ENCODE results near the gene MMP24OS.

MMP24OS gene

GRCh38 chr20:35290186-35290886 lies 12.4 kb upstream of the MMP24OS start:
- no peak for DNase-seq

DNA sequence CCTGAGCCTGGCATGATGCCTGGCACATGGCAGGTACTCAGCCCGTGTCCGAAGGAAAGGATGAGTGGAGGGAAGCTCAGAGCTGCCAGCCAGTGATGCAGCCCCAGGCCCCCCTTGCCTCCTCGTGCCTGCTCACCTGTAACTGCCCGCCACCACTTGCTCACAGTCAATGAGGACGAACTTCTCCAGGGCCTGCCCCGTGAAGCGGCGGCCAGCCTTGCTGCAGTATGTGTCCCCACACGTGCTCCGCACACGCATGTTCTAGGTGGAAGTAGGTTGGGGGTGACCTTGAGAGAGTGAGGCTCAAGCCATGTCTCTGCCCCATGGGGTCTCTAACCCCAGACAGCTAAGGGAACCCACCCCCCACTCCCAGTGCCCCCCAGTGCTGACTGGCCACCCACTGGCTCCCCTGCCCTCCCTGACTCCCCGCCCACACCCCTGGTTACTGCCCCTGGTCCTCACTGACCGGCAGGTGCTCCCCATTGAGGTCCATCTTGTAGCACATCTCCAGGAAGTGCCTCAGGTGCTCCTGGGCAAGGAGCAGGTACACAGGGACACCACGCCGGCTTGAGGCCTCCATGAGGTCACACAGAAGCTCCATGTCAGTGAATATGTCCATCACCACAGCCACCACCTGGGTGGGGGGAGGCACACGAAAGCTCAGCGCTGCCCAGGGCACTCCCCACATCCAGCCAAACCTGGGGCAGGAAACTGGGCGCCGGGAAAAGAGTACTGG lies 10.6 kb upstream of the MMP24OS start:
- no peak for DNase-seq

DNA sequence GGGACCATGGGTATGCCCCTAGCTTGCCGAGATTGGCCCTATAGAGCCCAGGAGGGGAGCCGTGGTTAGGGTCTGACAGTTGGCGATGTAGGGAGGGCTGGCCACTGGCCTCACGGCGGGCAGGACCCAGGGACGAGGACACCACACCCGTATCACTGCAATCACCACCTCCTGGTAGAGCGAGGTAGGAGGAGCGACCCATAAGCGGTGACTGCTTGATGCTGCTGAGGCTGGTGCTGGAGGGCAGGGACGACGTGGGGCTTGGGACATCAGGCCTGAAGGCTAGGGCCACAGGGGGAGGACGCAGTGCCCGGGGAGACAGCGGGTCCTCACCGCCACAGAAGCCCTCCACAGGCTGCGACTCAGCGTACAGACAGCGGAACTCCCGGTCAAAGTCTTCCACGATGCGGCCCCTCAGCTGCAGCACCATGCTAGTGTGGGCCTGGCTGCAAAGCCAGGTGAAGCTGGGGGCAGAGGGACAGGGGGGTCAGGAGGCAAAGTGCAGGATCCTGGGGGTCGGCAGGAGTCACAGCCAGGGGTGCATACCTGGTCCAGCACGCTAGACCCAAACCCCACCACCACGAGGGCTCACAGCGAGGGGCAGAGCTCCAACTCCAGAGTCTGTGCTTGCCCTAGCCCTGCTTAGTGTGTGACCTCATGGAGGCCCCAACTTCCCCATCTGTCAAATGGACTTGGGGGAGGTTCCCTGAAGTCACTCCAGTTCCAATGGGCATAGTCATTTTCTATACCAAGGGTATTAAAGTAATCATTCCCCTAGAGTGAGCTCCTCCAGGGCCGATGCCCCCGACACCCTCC lies 9.8 kb upstream of the MMP24OS start:
- DNase-seq, result no peak

GRCh38 chr20:35286899-35287508 lies 9.1 kb upstream of the MMP24OS start:
- DNase-seq, result no peak

DNA sequence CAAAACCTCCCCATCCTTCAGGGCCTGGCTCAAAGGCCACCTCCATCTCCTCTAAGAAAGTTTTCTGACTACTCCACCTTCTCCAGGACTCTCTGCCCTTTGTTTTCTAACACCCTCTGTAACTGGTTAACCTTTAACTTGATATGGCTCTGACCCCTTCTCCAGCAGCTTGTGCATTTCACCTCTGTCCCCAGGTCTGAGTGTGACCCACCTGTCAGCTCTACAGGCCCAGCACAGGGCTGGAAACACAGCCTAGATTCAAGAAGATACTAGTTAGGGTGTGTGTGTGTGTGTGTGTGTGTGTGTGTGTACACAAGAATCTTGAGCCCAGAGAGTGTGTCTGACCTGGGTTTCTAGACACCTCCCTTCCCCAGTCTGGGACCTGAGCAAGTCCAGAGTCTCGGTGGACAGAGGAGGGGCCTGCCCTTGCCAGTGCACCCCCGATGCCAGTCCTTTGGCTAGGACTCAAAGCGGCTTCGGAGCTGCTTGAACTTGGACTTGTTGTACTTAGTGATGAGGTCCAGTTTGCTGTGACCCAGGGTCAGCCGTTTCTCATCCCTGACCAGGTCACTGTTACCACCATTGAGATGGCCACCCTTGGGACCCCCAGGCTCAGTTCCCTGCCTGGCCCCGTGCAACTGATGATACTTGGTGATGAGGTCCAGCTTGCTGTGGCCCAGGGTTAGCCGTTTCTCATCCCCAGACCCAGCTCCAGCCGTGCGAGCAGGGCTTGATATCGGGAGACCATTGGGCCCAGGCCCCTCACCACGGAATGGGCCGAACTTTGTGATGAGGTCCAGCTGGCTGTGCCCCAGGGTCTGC lies 8.4 kb upstream of the MMP24OS start:
- DNase-seq, result no peak

GRCh38 chr20:35285806-35286076 lies 7.8 kb upstream of the MMP24OS start:
- no peak for DNase-seq

DNA sequence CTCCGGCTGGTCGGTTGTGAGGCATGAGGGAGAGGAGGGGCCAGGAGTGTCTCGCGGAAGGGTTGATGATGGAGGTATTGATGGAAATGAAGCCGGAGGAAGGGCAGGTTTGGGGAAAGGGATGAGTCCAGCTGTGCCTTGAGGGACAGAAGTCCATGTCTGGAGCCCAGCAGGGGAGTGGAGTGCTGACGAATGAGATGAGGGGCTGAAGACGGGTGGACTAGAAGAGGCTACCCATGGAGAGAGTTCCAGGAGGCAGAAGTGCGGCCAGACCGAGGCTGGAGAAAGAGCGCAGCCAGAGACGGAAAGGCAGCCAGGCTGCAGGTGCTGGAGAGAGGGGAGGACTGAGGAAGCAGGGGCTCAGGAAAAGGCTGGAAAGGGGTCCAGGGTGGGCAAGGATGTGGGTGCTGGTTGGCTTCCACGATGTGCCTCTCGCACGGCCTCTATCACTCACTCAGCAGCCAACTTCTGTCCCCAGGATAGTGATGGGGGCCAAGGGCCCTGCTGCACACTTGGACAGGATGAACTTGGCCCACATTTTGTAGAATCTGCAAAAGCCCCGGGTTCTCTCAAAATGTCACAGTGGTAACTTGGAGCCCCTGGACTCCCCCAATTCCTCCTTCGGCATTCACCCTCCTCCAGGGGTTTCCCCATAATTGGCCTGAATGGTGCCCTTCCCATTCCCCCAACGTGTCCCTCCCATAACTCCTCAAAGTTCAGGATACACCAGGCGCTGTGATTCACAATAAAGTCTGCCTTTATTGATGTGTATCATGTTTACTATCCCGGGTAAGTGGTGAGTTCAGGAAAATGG lies 7.3 kb upstream of the MMP24OS start:
- DNase-seq, result no peak

DNA sequence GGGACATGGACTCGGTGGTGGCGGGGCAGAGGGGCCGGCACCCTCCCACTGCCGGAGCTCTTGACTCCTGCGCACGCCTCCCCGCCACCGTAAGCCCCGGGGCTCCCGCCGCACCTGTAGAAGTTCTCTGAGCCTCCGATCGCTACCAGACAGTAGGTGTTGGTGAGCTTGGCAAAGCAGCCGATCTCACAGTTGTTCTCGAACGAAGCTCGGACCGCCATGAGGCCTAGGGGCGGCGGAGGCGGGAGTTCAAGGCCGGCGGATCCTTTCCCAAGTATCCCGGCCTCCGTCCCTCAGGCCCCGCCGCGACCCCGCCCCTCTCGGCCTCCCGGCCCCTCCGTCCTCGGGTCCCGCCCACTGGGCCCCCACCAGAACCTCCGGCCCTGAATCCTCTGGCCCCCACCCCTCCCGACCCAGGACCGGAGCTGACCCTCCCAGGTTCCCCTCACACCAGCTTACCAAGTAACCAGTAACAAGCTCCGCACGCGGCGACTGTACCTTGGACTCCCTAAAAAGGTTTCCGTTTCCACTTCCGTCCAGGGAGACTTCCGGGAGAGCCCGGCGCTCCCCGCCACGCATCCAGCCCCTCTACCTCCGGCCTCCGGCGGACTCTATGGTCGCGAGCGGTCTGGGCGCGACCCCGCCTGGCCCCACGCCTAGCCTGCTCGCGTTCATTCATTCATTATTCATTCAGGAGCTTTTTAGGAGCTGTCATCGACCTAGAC lies 6.5 kb upstream of the MMP24OS start, which contains the start of gene EIF6:
EIF6 (minus strand) TSS at position 506 of the 725 bp plus-strand sequence; CDS start at position 221, 285 bp downstream.
- DNase-seq, result peak; percentile 82 to 84

DNA sequence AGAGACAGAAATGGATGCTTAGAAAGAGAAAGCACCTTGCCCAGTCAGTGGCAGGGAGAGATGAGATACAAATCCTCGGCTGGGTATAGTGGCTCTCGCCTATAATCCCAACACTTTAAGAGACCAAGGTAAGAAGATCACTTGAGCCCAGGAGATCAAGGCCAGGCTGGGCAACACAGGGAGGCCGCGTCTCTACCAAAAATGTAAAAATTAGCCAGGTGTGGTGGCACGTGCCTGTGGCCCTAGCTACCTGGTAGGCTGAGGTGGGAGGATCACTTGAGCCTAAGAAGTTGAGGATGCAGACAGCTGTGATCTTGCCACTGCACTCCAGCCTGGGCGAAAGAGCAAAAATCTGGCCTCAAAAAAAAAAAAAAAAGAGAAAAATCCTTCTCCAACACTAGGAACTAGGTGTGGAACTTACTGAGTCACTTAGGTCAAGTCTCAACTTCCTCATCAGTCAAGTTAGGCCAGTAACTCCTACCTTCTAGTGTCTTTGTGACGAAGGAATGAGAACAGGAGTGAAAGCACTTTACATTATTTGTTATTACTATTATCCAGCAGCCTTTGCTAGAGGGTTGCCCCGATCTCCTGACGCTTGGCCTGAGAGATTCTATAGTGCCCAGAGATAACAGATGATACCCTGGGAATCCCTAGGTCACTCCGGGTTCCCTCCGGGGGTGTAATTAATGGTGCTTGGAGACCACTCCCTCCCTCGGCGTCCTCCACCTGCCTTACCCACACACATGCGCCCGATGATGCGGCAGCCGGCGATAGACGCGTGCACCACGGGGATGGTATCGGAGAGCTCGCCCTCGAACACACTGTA lies 5.7 kb upstream of the MMP24OS start:
- DNase-seq, result no peak

GRCh38 chr20:35281506-35282101 lies 3.7 kb upstream of the MMP24OS start:
- no peak for DNase-seq

- DNase-seq, result no peak
Measured at GRCh38 chr20:35280523-35280922, 2.6 kb upstream of the MMP24OS start.

- DNase-seq, result no peak
Measured at GRCh38 chr20:35279533-35280174, 1.7 kb upstream of the MMP24OS start.

DNA sequence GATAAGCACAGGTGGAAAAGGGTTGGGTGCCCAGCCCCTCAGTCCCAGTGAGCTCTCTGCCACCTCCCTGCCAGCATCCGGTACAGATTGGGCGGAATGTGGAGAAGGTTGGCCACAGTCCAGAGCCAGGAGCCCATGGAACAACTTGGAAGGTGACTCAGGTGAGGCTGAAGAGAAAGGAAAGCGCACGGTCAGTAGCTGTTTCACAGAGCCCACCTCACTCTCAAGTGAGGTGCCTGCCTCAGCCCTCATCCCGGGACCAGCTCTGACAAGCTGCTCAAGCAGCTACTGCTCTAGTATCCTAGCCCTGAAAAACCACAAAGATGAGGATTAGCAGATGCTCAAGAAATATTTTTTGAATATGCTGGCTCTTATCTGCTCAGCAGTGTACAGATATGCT lies 1.1 kb upstream of the MMP24OS start:
- DNase-seq, result no peak

GRCh38 chr20:35277127-35277526 lies 795 bp downstream of the MMP24OS start:
- no peak for DNase-seq

- no peak for DNase-seq
Measured at GRCh38 chr20:35276408-35276807, 1.5 kb downstream of the MMP24OS start.

DNA sequence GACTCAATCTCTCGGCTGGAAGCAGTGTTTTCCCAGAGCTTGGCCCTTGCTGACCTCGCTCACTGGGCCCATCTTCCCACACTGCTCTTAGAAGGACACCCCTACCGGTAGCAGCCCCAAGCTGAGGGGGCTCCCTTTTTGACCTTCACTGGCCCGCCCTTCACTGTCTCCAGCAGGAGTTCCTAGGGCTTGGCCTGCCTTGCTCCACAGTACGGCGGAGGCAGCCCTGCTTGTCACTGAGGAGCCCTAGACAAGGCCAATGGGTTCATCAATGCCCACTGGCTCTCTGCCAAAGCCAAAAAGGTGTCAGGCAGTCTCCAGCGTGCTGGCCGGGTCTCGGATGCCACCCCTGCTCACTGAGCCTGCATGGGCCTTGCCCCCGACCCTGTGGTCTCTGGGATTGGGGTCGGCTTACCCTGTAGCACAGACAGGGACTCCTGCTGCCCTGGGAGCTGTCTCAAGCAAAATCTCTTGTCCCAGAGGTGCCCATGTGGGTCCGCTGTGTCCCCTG lies 2.1 kb downstream of the MMP24OS start:
- DNase-seq, result no peak

- DNase-seq, result no peak
Measured at GRCh38 chr20:35274172-35275092, 3.5 kb downstream of the MMP24OS start.

Data from activated CD4-positive, alpha-beta T cell treated with anti-CD3 and anti-CD28 coated beads, Interleukin-2, amount 50 U/mL, for 48 hours (primary cell).